ENCODE data around the gene RNU5B-1. TPM values are rescaled to one million over a fixed set of nuclear protein-coding genes. Genes with fewer than 3 reads are reported as not detected.

The RNU5B-1 gene
- total and polyA plus RNA-seq, 4 donors, result 18.7 to 40.6 TPM; not detected in 2

Other genes with a start within 250 kb of the RNU5B-1 start
- 100 to 1,000 TPM in 1 of 2 donors, 10 to 100 TPM in 1; 86.9 to 171 TPM for gene RASL12, start 236.7 kb upstream of the RNU5B-1 start, total RNA-seq
- 10 to 100 TPM; 51.3 to 82.1 TPM for gene RASL12, start 236.7 kb upstream of the RNU5B-1 start, polyA plus RNA-seq
- gene KBTBD13, start 227.9 kb upstream of the RNU5B-1 start, total RNA-seq, result 1 to 10 TPM; 1.5 TPM
- under 1 TPM; 0.05 to 0.25 TPM for gene KBTBD13, start 227.9 kb upstream of the RNU5B-1 start, polyA plus RNA-seq
- 10 to 100 TPM in 1 of 2 donors, 1 to 10 TPM in 1; 5.4 to 10.3 TPM for gene UBAP1L, start 189.5 kb upstream of the RNU5B-1 start, total RNA-seq
- gene UBAP1L, start 189.5 kb upstream of the RNU5B-1 start, polyA plus RNA-seq, result 1 to 10 TPM in 1 of 2 donors, under 1 TPM in 1; 0.88 to 8.6 TPM
- 10 to 100 TPM; 18.3 to 34.0 TPM for gene PDCD7, start 170.9 kb upstream of the RNU5B-1 start, total RNA-seq
- gene PDCD7, start 170.9 kb upstream of the RNU5B-1 start, polyA plus RNA-seq, result 10 to 100 TPM; 11.1 to 13.8 TPM
- gene CLPX, start 119.3 kb upstream of the RNU5B-1 start, total RNA-seq, result 10 to 100 TPM; 33.4 to 43.9 TPM
- 10 to 100 TPM; 11.0 to 19.8 TPM for gene CLPX, start 119.3 kb upstream of the RNU5B-1 start, polyA plus RNA-seq
- 100 to 1,000 TPM in 1 of 2 donors, under 1 TPM in 1; 0.84 to 170 TPM for gene CILP, start 93.2 kb upstream of the RNU5B-1 start, total RNA-seq
- 1 to 10 TPM in 1 of 2 donors, under 1 TPM in 1; 0.28 to 2.6 TPM for gene CILP, start 93.2 kb upstream of the RNU5B-1 start, polyA plus RNA-seq
- gene PARP16, start 17.8 kb upstream of the RNU5B-1 start, total RNA-seq, result 10 to 100 TPM in 1 of 2 donors, 1 to 10 TPM in 1; 6.9 to 11.5 TPM
- 1 to 10 TPM; 5.3 to 5.7 TPM for gene PARP16, start 17.8 kb upstream of the RNU5B-1 start, polyA plus RNA-seq
- not detected for gene RNU5A-1, start 8.6 kb upstream of the RNU5B-1 start, total RNA-seq
- gene RNU5A-1, start 8.6 kb upstream of the RNU5B-1 start, polyA plus RNA-seq, result not detected
- not detected for gene IGDCC3, start 73.3 kb downstream of the RNU5B-1 start, total RNA-seq
- not detected for gene IGDCC3, start 73.3 kb downstream of the RNU5B-1 start, polyA plus RNA-seq
- gene IGDCC4, start 118.3 kb downstream of the RNU5B-1 start, total RNA-seq, result 10 to 100 TPM in 1 of 2 donors, under 1 TPM in 1; 0.45 to 14.2 TPM
- gene IGDCC4, start 118.3 kb downstream of the RNU5B-1 start, polyA plus RNA-seq, result not detected
- 10 to 100 TPM; 36.8 to 43.7 TPM for gene DPP8, start 213.0 kb downstream of the RNU5B-1 start, total RNA-seq
- gene DPP8, start 213.0 kb downstream of the RNU5B-1 start, polyA plus RNA-seq, result 10 to 100 TPM; 10.6 to 14.5 TPM
- gene HACD3, start 225.8 kb downstream of the RNU5B-1 start, total RNA-seq, result 10 to 100 TPM; 16.1 to 34.2 TPM
- gene HACD3, start 225.8 kb downstream of the RNU5B-1 start, polyA plus RNA-seq, result 10 to 100 TPM in 1 of 2 donors, 1 to 10 TPM in 1; 9.6 to 14.6 TPM